ENCODE data around the gene IBA57.
"Not testable (repeated sequence)": the region's sequence is repeated elsewhere in the genome, so short reads cannot be mapped to it uniquely, and the experiment has no call there.

IBA57 gene

GRCh38 chr1:228174482-228175315 lies 9.1 kb downstream of the IBA57 start:
- peak; percentile 57 for DNase-seq

GRCh38 chr1:228175316-228176023 lies 9.9 kb downstream of the IBA57 start:
- DNase-seq = no peak

- no peak for DNase-seq
These were observed 10.4 kb downstream of the IBA57 start for GRCh38 chr1:228176024-228176395.

GRCh38 chr1:228176461-228177182 lies 11.0 kb downstream of the IBA57 start:
- DNase-seq = no peak

- no peak for DNase-seq
These were observed 11.5 kb downstream of the IBA57 start for GRCh38 chr1:228177183-228177475.

GRCh38 chr1:228177721-228178710 lies 12.4 kb downstream of the IBA57 start:
- DNase-seq = no peak

- no peak for DNase-seq
These were observed 13.4 kb downstream of the IBA57 start for GRCh38 chr1:228178737-228179684.

GRCh38 chr1:228180271-228180958 lies 14.8 kb downstream of the IBA57 start:
- no peak for DNase-seq

- no peak for DNase-seq
These were observed 15.5 kb downstream of the IBA57 start for GRCh38 chr1:228180959-228181644.

- DNase-seq = no peak
These were observed 16.0 kb downstream of the IBA57 start for GRCh38 chr1:228181645-228182034.

- DNase-seq = peak; percentile 31
These were observed 16.9 kb downstream of the IBA57 start for GRCh38 chr1:228182296-228183030.

- no peak for DNase-seq
These were observed 18.5 kb downstream of the IBA57 start for GRCh38 chr1:228184152-228184551.

- DNase-seq = peak; percentile 72
These were observed 20.0 kb downstream of the IBA57 start for GRCh38 chr1:228185641-228185965.

- not testable (repeated sequence) for DNase-seq
These were observed 22.6 kb downstream of the IBA57 start for GRCh38 chr1:228188249-228188648.

GRCh38 chr1:228190182-228190581 lies 24.6 kb downstream of the IBA57 start:
- no peak for DNase-seq

- no peak for DNase-seq
These were observed 25.2 kb downstream of the IBA57 start for GRCh38 chr1:228190778-228191177.

- no peak for DNase-seq
These were observed 28.8 kb downstream of the IBA57 start for GRCh38 chr1:228194436-228194835.

GRCh38 chr1:228194921-228195812 lies 29.6 kb downstream of the IBA57 start:
- no peak for DNase-seq
